Liver (tissue), 3 donors: ENCODE measurements around the gene DHX15.

Experiments
- ATF3 ChIP-seq: IDR thresholded peaks from 2 replicates; pipeline ENCODE4 v1.6.1; 2016; ENCODE audit warnings: antibody characterized with exemption
- CTCF ChIP-seq: fragments of 150-350 bp; IDR thresholded peaks from 2 replicates; pipeline ENCODE4 v1.5.1; 2017; ENCODE audit warnings: improper control_type of control experiment, low read depth, low read length; ENCODE audit not compliant: missing input control
- EGR1 ChIP-seq, 2 donors: IDR thresholded peaks; 2 replicates each; pipeline ENCODE4 v1.6.1; 2016 to 2018; ENCODE audit warnings: antibody characterized with exemption in 2 of 2, low read depth in 2 of 2
- JUND ChIP-seq, 2 donors: IDR thresholded peaks; 2 replicates each; pipeline ENCODE4 v1.6.1; 2016; ENCODE audit warnings: antibody characterized with exemption in 2 of 2
- MAX ChIP-seq: IDR thresholded peaks from 2 replicates; pipeline ENCODE4 v1.6.1; 2016; ENCODE audit warnings: antibody characterized with exemption
- RAD21 ChIP-seq, 2 donors: IDR thresholded peaks; 2 replicates each; pipeline ENCODE4 v1.6.1; 2016; ENCODE audit warnings: antibody characterized with exemption in 2 of 2, mild to moderate bottlenecking in 2 of 2
- REST ChIP-seq: IDR thresholded peaks from 2 replicates; pipeline ENCODE4 v1.6.1; 2016; ENCODE audit warnings: antibody characterized with exemption, mild to moderate bottlenecking
- RXRA ChIP-seq, 2 donors: IDR thresholded peaks; 2 replicates each; pipeline ENCODE4 v1.6.1; 2017 to 2018; ENCODE audit warnings: antibody characterized with exemption in 2 of 2, mild to moderate bottlenecking in 1 of 2
- SP1 ChIP-seq: IDR thresholded peaks from 2 replicates; pipeline ENCODE4 v1.6.1; 2018; ENCODE audit warnings: antibody characterized with exemption, mild to moderate bottlenecking
- TAF1 ChIP-seq: conservative IDR thresholded peaks from 2 replicates; pipeline ENCODE4 v1.6.1; 2016; ENCODE audit warnings: antibody characterized with exemption, mild to moderate bottlenecking
- YY1 ChIP-seq: IDR thresholded peaks from 2 replicates; pipeline ENCODE4 v1.6.1; 2016; ENCODE audit warnings: antibody characterized with exemption, mild to moderate bottlenecking
- donor health status: healthy.
- donor health status: healthy.

GRCh38 chr4:24533364-24533763 is 51.0 kb downstream of the DHX15 start:
- no peak for TF ChIP-seq CTCF
- no peak for TF ChIP-seq YY1
- TF ChIP-seq JUND (IDR thresholded peaks at IDR 0.05) = no peak
- TF ChIP-seq TAF1 = no peak
- TF ChIP-seq RAD21 (IDR thresholded peaks at IDR 0.05) = no peak
- TF ChIP-seq ATF3 = no peak
- TF ChIP-seq EGR1 (IDR thresholded peaks at IDR 0.05; ENCODE audit: low read depth in 2 of 2) = no peak
- TF ChIP-seq MAX = no peak
- TF ChIP-seq REST = no peak
- no peak for TF ChIP-seq SP1
- TF ChIP-seq RXRA (IDR thresholded peaks at IDR 0.05) = no peak
